HG03521 (cell line): Measurements from ENCODE around the gene NECTIN1.
A peak's percentile ranks its signal among the peaks of the same experiment; 100 is the strongest.

Experiments
- ATAC-seq: cut with Tn5 transposase; IDR thresholded peaks from one replicate; pipeline ENCODE4 v1.9.1; 2021; ENCODE audit warnings: mild to moderate bottlenecking, moderate library complexity; ENCODE audit not compliant: unreplicated experiment

The NECTIN1 gene

DNA sequence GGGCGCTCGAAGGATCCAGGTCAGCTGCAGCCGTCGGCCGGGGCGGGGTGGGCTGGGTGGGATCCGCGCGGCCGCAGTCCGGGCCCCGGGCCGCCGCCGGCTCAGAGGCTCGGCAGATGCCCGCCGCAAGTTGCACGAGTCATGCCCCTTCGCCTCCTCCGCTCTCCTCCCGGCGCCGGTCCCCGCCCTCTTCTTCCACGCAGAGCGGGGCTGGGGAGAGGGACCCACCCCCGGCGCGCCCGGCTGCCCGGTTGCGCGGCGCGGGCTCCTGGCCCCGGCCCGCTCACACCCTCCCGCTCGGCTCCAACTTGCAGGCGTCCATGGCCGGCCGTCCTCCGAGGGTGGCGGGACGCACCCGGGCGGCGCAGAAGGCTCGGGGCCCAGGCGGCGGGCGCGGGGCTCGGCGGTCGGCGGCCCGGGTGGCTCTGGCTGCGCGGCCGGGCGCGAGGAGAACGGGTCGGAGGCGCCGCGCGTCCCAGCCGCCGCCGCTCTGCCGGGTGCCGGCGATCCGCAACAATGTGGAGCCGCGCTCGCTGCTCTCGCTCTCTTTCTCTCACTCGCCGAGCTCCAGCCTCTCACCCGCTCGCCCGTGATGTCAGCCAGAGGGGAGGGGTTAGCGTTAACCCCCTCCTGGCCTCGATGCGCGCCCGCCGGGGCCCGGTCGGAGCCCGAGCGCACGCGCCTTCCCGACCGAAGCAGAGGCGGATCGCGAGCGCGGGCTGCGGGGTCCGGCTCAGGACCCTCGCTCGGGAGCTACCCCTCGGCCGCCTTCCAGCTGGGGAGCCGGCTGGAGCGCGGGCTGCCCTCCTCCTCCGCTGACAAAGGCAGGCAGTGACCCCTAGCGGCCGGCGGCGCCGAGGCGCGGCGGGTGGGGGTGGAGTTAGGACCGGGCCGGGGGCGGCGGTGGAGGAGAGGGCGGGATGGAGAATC, at the start of gene NECTIN1:
NECTIN1 (minus strand) TSS at position 550 of the 930 bp plus-strand sequence. CDS start 647 bp downstream, outside the sequence.
- ATAC-seq = peak; percentile 80

DNA sequence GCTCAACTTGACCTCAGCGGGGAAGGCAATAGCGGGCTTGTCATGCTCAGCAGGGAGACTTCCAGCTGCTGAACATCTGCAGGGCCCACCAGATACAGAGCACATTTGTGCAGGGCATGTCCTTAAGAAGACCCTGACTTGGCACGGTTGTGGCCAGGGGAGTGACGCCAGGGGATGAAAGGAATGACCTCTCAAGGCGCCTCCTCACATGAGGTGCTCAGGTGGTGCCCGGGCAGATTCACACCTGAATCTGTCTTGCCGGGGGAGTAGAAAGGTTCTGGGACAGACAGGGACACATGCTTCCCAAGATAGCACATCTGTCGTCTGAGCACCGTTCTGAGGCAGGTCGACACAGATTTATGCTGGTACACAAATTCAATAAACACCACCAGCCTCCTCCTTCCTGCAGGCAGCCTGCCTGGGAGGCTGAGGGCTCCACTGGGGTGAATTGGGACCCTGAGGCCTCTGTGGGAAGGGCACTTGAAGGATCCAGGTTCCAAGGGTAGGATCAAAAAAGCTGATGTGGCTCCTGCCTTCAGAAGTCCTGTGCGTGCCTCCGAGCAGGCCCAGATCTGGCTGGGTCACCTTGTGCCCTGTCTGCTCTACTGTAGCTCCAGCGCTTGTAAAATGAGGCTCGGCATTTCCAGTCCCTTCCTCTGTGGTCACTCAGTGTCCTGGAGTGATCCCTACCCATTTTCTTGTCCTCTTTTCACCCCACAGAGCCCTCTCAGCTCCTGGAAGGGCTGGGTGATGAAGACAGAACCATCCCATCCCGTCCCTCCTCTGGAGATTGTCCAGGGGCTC, 49.6 kb upstream of the NECTIN1 start:
- ATAC-seq = no peak

- no peak for ATAC-seq
Observed at GRCh38 chr11:119777940-119778339, 48.9 kb upstream of the NECTIN1 start.

DNA sequence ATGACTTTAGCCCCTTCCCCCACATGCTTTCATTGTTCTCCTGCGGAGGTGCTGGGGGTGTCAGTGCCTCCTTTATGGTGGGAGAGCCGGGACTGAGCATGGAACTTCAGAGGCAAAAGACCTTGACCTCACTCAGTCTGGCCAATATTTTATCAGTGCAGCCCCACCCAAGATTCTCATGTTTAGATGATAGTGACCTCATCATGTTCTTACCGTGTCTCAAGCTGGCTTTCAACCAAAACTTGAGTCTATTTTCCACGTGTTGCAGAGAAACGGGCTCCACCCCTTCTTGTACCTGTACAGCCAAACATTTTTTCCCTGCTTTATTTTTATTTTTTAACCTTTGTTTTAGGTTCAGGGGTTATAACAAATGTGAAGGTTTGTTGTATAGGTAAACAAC, 47.7 kb upstream of the NECTIN1 start:
- ATAC-seq = no peak

DNA sequence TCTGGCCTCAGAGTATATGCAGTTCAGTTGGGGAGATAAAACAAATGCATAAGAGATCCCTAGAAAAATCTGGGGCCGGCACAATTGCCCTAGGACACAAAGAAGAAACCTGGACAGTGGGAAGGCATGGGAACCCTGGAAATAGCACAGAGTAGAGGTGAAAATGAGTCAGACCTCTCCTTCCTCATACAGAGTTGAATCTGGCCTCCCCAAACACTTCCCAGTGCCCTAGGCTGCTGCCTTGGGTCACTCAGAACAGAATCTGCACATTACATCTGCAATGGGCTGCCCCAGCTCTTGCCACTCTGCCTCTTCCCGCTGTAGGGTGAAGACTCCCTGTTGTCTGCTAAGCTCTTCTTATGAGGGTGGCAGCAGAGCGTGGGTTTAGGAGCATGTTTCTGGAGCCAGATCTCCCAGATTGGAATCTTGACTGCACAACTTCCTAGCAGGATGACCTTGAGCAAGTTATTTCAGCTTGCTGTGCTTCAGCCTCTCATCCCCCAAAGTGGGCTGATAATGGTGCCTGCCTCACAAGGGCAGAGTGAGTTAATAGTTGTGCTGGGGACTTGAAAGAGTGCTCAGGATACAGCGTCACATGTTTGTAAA, 47.1 kb upstream of the NECTIN1 start:
- ATAC-seq = no peak

- no peak for ATAC-seq
Observed at GRCh38 chr11:119774172-119774763, 45.3 kb upstream of the NECTIN1 start.

DNA sequence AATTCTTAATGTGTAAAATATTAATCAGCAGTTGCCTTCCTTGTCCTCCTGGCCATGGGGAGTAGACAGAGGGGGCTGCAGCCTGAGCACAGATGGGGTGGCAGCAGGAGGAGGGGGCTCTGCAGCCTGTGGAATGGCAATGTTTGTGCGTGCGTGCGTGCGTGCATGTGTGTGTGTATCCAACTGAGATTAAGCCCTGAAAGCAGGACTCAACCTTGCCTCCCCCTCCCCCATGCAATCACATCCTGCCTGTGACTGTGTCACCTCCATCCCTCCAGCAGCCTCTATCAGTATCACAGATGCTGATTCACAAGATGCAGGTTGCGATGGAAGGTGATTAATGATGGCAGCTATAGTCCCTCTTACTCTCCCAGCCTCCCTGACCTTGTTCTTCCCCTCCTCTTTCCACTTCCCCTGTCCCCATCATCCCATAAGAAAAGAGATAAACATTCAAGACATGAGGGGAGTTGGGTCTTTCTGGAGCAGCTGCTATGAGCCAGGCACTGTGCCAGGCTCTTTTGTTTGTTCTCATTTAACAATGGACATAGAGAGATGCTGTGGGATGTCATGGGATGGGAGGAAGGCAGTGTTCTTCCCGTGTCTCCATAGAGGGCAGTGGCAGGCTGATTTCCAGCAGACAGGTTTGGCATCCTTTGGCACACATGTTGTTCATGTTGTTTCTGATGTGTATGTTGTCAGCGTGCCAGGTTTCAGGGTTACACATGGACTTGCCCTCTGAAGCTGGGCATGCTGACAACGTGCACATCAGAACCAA, 43.8 kb upstream of the NECTIN1 start:
- ATAC-seq = no peak

DNA sequence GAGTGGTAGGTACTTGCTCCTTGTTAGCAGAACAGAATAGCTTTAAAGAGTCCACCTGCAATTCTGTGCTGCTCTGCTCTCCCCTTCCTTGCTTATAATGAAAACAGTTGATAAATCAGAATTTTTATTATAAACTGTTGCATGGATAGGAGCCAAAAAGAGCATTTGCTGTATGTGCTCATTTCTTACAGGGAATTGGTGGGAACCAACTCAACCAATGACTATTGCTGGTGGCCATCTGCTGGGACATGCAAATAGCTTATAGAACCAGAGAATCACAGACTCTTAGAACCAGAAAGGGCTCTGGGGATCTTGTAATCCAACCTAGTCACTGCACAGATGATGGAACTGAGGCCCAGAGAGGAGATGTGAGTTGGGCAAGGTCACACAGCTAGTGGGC, 43.1 kb upstream of the NECTIN1 start:
- no peak for ATAC-seq

GRCh38 chr11:119771172-119771770, 42.3 kb upstream of the NECTIN1 start:
- no peak for ATAC-seq

GRCh38 chr11:119765628-119766027, 36.6 kb upstream of the NECTIN1 start:
- ATAC-seq = no peak

DNA sequence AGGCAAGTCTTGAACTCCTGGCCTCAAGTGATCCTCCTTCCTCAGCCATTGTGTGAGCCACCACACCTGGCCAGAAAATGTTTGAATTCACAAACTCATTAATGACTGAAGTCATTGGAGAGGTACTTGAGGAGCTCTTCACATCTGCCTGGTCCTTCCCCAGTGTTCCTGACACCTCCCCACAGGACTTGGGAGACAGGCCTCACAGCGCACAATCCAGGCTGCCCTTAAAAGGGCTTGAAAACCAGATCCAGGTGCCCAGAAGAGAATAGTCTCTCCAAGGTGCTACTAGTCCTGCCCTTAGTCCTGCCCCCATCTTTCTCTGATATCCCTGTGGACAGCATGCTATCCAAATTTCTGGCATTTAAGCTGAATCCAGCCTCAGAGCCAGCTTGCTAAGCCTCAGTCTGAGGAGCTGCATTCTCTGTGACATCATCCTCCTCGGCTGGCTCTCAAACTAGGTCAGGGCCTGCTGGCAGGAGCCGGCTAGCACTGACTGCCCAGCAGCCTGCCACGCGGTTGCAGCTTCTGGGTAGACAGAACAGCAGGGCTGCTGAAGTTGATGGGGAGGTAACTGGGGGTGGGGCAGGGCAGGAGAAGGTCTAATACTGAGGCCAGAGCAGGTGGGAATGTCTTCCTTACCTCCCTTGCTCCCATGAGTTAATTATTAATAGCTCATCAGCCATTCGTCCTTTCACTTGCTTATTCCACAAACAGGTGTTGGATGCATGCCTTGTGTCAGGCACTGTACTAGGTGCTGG, 35.3 kb upstream of the NECTIN1 start:
- ATAC-seq = no peak

DNA sequence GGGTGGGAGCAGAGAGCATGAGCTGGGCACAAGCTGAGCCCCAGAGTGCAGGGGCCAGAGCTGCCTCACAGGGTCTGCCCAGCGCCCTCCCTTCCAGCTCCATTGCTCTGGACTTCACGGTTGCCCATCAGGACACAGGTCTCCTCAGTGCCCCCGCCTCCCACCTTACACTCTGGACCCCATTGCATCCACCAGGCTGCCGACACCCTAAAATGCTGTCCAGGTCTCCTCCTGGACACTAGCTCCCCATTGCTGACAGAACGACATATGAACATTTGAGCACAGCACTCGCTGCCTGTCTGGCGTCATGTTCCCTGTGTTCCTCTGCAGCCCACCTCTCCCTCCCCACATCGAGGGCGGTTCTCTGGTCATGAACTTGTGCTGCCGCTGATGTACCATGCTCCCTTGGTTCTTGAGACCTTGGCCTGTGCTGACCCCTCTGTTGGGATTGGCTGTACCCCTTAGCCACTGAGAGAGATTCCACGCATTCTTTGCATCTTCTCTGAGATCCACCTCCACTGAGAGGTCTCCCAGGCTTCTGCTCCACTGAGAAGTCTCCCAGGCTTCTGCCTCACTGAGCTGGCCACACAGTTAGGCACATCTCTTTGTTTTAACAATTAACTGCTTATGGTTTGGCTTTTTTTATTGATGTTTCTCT, 34.2 kb upstream of the NECTIN1 start:
- no peak for ATAC-seq

DNA sequence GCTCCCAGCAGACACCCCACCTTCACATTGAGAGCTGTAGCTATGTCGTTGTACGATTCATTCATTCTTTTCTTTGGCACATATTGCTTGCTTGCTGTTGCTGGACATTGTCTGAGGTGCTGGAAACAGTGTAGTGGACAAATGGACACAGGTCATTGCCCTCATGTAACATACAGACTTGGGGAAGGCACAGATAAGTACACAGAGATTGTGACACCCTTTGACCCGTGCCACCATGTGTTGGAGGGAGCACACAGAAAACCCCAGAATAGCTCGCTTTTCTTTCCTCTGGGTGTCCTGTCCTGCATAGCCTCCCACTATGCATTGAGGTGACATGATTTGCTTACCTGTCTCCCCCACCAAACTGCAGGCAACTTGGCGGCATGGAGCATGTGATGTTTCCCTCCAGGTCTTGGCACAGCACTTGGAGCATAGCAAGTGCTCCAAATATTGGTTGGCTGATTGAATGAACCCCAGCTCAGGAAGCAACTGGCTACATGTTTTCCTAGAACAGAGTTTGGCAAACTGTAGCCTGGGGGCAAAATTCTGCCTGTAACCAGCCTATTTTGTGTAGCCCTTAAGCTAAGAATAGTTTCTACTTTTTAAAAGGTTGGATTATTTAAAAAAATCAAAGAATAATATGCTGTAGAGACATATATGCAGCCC, 30.9 kb upstream of the NECTIN1 start:
- ATAC-seq = no peak

GRCh38 chr11:119759324-119759723, 30.3 kb upstream of the NECTIN1 start:
- no peak for ATAC-seq

GRCh38 chr11:119758291-119758690, 29.3 kb upstream of the NECTIN1 start:
- no peak for ATAC-seq

- ATAC-seq = no peak
Observed at GRCh38 chr11:119757378-119757777, 28.4 kb upstream of the NECTIN1 start.

- no peak for ATAC-seq
Observed at GRCh38 chr11:119756169-119756865, 27.3 kb upstream of the NECTIN1 start.
